HG03460 (cell line): Measurements from ENCODE around the gene CLDN8.

Source experiments
- ATAC-seq: cut with Tn5 transposase; IDR thresholded peaks from one replicate; pipeline ENCODE4 v1.9.1; 2021; ENCODE audit not compliant: unreplicated experiment

The CLDN8 gene

DNA sequence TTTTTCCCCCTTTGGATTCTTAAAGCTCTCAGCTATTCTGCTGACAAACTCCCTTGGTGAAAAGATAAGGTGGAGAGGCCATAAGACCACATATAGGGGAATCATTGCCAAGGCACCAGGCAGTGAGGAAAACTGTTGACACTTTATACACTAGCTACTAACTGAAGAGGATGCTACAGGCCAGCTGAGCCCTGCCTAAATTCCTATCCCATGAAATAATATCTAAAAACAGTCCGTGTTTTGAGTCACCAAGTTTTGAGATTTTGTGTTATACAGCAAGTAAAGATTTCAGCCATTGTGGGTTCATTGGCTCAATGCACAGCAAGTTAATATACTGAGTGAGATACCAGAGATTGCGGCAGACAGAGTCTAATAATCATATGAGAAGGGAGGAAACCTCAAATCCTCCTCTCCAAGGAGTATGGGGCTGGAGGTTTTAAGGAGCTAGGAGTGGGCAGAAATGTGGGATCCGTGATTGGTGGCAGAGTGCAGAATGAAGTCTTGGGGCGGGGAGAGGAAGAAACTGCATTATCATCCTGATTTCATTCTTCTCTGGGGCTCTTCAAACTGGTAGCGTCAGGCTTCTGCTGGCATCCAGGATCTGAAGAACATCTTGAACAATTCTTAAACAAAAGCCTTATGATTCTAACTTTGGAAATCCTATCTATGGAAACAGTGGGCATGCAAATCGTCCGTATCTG lies 9.2 kb downstream of the CLDN8 start:
- ATAC-seq, result no peak

- ATAC-seq, result no peak
These were observed 15.9 kb downstream of the CLDN8 start for GRCh38 chr21:30200000-30200399.

GRCh38 chr21:30194701-30195299 lies 21.1 kb downstream of the CLDN8 start:
- ATAC-seq, result no peak

- ATAC-seq, result no peak
These were observed 22.7 kb downstream of the CLDN8 start for GRCh38 chr21:30193201-30193600.

- no peak for ATAC-seq
These were observed 25.3 kb downstream of the CLDN8 start for GRCh38 chr21:30190554-30190953.

GRCh38 chr21:30189773-30190172 lies 26.1 kb downstream of the CLDN8 start:
- ATAC-seq, result no peak

DNA sequence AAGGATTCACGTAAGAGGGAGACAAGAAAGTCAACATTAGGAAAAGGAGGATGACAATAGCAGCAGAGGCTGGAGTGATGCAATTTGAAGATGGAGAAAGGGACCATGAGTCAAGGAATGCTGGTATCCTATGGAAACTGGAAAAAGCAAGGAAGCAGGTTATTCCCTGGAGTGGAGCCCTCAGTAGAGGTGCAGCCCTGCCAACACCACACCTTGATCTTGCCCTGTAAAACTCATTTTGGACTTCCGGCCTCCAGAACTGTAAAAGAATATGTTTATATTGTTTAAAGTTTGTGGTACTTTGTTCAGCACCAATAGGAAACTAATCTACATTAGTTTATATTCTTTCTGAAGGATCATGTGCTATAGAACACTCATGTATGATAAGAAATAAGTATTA lies 29.7 kb downstream of the CLDN8 start:
- ATAC-seq, result no peak

- ATAC-seq, result no peak
These were observed 47.8 kb downstream of the CLDN8 start for GRCh38 chr21:30168086-30168485.

- no peak for ATAC-seq
These were observed 49.2 kb downstream of the CLDN8 start, which contains the start of gene CLDN17 for GRCh38 chr21:30166705-30167104. Gene CLDN17, minus strand, starts transcription at chr21:30166805. Its CDS starts 188 bp downstream, at chr21:30166617.

- ATAC-seq, result no peak
These were observed 49.7 kb downstream of the CLDN8 start for GRCh38 chr21:30166171-30166570.

GRCh38 chr21:30164796-30165195 lies 51.1 kb downstream of the CLDN8 start:
- no peak for ATAC-seq
